NOMO-1 treated with dmso at 0.1 percent for 144 hours (cell line): Measurements from ENCODE around the gene HACD1.
"Not testable (repeated sequence)": the region's sequence is repeated elsewhere in the genome, so short reads cannot be mapped to it uniquely, and the experiment has no call there.

Experiments used
- DNase-seq: peaks from one replicate; lab custom pipeline; 2025; ENCODE audit not compliant: unreplicated experiment; lab: John Stamatoyannopoulos, UW

The HACD1 gene

DNA sequence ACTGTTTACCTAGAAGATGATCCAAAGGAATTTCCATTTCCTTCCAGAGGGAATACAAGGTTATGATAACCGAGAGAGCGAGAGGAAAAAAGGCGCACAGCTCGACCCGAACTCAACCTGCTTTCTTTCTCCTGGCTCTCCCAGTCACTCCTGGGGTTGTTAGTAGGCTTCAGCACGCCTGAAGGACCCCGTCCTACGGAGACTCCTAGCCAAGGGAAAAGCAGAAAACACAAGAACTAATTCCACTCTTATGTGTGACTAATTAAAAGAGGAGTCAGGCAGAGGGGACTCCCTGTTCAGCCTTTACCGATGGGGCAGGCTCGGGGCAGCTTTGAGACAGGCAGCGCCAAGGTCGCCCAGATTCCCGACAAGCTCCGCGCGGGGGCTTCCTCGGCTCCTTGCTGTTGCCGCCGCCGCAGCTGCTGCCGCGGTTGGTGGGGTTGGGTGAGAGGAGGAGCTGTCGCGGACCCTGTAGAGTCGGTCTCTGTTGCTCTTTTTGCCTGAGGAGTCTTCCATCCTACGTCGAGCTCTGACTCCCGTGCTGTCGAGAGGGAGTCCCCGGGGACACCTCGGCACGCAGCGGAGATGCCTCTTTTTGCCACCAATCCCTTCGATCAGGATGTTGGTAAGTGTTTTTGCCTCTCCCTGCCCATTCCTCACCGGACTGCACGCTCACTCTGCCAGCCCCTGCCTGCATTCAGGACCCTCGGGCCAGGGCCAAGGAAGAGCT lies 26.7 kb upstream of the HACD1 start, which contains the start of gene STAM:
Gene STAM, plus strand, starts transcription at position 397 of the 730 bp plus-strand sequence. Its CDS starts 189 bp downstream, at position 586.
- peak; percentile 86 for DNase-seq

DNA sequence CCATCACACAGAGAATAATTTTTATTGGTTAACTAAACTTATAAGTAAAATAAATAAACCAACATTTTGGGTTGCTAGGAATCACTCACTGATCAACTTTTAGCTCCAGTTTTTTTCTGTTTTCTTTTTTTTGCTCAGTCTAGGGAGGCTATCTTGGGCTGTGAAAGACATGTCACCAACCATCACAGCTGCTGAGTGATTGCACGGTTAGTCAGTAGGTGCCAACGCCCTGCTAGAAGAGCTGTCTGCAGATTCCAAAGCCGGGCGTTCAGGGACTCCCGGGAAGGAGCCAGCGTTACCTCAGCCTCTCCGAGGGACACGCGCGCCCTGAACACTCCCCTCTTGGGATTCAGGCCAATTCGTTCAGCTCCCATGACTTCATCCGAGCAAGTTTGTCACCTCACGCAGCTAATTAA lies 26.2 kb upstream of the HACD1 start:
- DNase-seq, result peak; percentile 52

GRCh38 chr10:17640331-17640816 lies 23.2 kb upstream of the HACD1 start:
- DNase-seq, result no peak

DNA sequence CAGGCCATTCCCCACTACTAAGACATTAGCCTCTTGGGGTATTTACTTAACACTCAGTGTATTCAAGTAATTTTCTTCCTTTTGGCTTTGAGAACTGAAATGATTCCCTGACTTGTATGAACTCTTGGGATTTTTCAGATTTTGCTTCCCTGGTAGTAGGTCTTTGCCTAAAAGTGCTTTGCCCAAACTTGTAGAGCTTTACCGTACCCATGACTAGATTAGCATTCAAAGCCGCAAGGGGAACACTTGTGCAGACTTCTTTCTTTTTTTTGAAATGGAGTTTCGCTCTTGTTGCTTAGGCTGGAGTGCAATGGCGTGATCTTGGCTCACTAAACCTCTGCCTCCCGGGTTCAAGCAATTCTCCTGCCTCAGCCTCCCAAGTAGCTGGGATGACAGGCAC lies 20.7 kb upstream of the HACD1 start:
- DNase-seq, result no peak

DNA sequence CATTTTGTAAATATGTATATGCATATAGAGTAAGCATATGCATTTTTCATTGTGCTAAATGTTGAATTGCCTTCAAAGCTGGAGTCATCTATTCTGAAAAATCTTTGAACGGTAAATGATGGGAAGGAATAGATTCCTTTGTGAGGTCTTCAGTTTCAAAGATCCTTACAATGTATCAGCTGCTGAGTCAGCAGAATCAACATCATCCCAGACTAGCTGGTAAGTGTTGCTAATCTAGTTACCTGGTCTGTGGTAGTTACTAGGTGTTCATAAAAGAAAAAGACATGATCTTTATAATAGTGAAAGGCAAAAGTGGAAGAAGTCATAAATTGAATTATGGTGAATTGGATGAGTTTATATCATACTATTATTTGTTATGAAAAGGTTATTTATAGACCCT lies 16.2 kb upstream of the HACD1 start:
- DNase-seq, result no peak

DNA sequence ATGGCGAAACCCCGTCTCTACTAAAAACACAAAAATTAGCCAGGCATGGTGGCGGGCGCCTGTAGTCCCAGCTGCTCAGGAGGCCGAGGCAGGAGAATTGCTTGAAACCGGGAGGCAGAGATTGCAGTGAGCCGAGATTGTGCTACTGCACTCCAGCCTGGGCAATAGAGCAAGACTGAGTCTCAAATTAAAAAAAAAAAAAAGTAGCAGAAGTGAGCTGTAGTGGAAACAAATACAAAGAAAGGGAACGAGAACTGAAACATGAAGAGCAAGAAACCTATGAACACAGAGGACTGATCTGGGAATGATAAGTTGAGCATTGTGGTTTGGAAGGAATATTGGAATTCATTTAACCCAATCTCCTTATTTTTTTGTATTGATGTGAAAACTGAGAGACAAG lies 15.4 kb upstream of the HACD1 start:
- DNase-seq, result not testable (repeated sequence)

DNA sequence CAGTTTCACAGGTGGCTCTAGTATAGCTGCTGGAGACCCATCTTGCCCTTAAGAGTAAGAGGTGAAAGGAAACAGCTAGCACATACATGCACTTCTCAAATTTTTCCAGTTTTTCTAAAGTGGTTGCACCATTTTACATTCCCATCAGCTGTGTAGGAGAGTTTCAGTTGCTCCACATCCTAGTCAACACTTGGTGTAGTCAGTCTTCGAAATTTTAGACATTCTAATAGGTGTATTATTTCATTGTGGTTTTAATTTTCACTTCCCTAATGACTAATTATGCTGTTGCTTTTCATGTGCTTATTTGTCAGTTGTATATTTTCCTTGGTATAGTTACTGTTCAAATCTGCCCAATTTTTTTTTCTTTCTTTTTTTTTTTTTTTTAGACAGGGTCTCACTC lies 9.5 kb upstream of the HACD1 start:
- DNase-seq, result no peak

DNA sequence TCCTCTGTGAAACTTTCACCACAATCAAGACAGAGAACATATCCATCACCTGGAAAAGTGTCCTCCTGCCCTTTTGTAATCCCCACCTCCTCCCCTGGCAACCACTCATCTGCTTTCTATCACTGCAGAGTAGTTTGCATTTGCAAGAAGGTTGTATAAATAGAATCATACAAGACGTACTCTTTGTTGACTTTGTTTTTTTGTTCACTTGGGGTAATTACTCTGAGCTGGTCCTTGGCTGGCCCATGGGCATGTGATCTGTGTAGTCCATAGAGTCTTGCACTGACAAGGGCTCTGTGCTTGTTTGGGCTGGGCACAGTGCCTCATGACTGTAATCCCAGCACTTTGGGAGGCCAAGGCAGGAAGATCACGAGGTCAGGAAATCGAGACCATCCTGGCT lies 7.8 kb upstream of the HACD1 start:
- DNase-seq, result no peak

DNA sequence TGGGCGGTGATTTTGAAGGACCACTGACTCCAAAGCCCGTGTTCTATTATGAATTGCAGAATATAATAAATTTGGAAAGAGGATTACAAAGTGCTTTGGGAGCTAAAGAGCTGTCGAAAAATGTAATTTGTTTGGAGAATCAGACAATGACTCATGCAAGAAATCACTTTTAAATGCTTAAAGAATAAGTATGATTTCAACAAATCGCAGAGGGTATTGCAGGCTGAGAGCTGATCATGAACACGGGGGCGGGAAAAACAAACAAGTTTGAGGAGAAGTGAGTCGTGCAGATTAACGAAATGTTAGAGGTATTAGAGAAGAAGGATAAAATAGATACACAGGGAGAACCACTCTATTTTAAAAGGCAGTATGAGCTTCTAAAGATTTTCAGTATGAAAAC lies 4.9 kb upstream of the HACD1 start:
- DNase-seq, result no peak

DNA sequence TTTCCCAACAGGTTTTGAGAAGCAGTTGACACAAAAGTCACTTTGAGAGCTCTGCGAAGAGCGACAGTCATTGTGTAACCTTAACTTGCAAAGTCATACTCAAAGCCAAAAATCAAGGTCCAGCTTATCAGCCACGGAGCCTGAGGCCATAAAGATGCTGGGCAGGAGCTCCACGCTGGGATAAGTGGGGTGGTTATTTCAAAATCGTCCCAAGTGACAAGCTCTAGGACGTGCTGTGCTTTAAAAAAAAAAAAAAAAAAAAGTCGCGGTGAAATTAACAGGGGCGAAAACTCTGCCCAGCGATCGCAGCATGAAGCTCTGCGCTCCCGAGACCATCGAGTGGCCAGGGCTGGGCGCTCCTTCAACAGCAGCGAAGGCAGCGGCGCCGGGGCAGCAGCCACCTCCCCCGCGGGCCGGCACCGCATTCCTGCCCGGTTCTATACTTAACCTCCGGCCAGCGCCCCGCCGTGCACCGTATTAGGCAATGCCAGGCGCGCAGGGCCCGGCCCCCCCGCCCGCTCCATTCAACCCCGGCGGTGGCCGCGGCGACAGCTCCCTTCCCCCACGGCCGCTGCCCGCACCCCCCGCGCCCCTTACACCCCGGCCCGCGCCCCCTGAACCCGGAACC lies 657 bp downstream of the HACD1 start:
- peak; percentile 29 for DNase-seq

GRCh38 chr10:17609523-17610079 lies 7.6 kb downstream of the HACD1 start:
- no peak for DNase-seq

- DNase-seq, result peak; percentile 10
Measured at GRCh38 chr10:17607603-17608332, 9.4 kb downstream of the HACD1 start.

GRCh38 chr10:17607060-17607459 lies 10.1 kb downstream of the HACD1 start:
- no peak for DNase-seq

DNA sequence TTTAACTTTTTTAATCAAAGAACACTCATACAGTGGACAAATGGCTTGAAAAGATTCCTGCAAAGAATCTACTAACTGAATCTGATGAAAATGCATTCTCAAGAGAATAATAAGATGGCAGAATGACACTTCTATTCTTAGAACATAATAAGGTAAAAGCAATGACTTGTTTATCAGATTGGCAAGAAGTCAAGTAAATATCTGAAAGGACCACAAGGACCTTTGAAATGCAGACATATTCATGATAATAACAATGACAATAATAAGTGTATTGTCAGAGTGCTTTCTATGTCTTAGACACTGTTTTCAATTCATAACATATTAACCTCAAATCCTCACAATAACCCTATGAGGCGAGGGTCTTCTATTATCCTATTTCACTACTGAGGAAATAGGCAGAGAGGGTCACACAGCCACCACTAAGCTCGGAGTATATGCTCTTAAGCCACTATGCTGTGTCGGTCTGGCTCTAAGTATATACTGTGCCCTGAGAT lies 10.6 kb downstream of the HACD1 start:
- no peak for DNase-seq

DNA sequence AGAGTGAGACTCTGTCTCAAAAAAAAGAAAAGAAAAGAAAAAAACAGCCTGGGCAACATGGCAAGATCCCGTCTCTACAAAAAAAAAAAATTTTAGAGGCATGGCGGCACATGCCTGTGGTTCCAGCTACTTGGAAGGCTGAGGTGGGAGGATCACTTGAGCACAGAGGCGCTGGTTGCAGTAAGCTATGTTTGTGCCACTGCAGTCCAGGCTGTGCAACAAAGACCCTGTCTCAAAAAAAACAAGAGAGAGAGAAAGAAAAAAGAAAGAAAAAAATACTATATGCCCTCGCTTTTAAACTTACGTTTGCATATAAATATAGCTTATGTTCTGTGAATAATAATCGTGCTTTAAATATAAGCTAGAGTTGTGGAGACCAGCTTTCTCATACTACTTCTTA lies 11.2 kb downstream of the HACD1 start:
- no peak for DNase-seq

- peak; percentile 37 for DNase-seq
Measured at GRCh38 chr10:17599089-17599488, 18.1 kb downstream of the HACD1 start.

- no peak for DNase-seq
Measured at GRCh38 chr10:17597386-17597785, 19.8 kb downstream of the HACD1 start.

GRCh38 chr10:17590969-17591645 lies 26.1 kb downstream of the HACD1 start:
- DNase-seq, result no peak

GRCh38 chr10:17589316-17589715 lies 27.9 kb downstream of the HACD1 start:
- DNase-seq, result not testable (repeated sequence)

DNA sequence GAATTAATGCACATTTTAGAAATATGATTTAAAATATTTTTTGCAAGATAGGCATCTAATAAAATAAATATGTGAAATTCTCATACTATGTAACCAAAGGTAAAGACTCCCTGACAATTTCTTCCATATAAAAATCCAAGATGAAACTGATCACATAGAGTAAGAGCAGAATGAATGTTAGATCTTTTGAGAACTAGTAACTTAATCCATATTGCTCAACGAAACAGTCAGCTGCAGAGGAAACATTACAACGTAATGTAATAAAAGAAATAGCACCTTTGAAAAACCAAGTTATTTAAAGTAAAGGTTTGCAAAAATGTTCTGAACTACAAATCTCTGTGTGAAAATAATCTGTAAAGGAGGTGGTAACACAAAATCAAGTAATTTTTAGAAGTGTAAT lies 28.8 kb downstream of the HACD1 start:
- DNase-seq, result no peak

- DNase-seq, result not testable (repeated sequence)
Measured at GRCh38 chr10:17587321-17587720, 29.9 kb downstream of the HACD1 start.
